GM21717 (cell line): ENCODE measurements around the gene CEP55.
"Not testable (repeated sequence)": the region's sequence is repeated elsewhere in the genome, so short reads cannot be mapped to it uniquely, and the experiment has no call there.

Experiments
- ATAC-seq: cut with Tn5 transposase; IDR thresholded peaks from one replicate; pipeline ENCODE4 v1.9.1; 2021; ENCODE audit warnings: mild to moderate bottlenecking, moderate library complexity; ENCODE audit not compliant: unreplicated experiment

The CEP55 gene

GRCh38 chr10:93496322-93497041 lies at the start of gene CEP55:
CEP55 (plus strand) TSS chr10:93496612; CDS start chr10:93500052, 3,440 bp downstream.
- ATAC-seq = peak; percentile 99

DNA sequence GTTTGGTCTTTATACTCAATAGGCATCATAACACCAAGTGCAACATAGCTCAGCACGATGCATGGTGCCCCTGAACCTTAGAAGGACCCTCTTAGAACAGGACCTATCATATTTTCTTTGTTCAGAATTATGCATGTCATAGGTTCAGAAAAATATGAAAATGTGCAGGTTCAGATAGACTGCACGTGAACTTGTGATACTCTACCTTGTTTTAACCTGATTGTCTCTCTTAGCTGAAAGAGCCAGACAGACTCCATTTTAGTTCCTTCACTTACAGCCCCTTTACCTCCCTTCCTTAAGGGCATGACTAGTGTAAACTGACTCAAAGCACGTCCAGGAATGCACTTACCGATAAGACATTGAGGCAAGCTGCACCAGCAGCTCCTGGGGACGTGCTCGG lies 49.4 kb upstream of the CEP55 start:
- ATAC-seq = no peak

DNA sequence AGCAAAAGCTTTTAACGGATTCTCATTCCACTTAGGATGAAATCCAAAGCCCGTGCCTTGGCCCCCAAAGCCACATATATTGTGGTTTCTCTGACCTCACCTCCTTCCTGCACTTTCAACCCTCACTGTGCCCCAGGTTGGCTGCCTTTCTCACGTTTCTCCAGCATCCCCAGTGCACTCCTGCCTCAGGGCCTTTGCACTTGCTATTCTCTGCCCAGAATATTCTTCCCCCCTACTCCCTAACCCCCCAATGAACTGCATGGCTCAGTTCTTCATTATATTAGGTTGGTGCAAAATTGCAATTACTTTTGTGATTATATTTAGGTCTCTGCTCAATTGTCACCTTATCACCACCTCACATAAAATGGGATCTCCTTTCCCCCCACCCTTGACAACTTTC lies 48.4 kb upstream of the CEP55 start:
- ATAC-seq = no peak

GRCh38 chr10:93451244-93451947 lies 45.0 kb upstream of the CEP55 start:
- no peak for ATAC-seq

DNA sequence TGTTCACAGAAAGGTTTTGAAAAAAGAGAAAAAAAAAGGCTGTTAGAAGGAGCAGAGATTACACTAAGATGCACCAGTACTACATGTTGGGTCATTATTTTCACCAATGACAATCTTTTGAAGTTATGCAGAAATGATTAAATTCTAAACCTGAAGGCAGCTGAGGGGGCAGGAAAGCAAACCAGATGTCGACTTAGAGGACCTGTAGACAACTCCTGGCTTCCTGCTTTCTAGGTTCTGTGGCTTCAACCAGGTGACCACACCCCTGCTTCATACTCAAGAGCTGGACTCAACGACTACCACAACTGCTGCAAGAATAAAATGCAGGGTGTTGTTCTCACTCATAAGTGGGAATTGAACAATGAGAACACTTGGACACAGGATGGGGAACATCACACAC lies 44.3 kb upstream of the CEP55 start:
- ATAC-seq = no peak

DNA sequence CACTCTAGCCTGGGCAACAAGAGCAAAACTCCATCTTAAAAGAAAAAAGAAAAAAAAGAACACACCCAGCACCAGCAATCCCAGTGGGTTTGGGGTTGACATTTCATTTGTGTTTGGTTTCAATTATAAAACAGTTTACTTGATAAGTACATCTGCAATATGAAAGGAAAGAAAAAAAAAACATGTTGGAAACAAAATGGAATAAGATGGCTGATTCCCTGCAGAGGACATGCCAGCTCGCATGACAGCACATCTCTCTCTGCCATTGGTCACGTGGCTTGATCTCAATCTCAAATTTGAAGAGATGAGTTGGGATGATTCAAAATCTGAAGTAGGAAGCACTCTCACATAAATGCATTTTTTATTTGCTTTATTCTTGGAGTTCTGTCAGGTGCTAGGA lies 42.3 kb upstream of the CEP55 start:
- no peak for ATAC-seq

DNA sequence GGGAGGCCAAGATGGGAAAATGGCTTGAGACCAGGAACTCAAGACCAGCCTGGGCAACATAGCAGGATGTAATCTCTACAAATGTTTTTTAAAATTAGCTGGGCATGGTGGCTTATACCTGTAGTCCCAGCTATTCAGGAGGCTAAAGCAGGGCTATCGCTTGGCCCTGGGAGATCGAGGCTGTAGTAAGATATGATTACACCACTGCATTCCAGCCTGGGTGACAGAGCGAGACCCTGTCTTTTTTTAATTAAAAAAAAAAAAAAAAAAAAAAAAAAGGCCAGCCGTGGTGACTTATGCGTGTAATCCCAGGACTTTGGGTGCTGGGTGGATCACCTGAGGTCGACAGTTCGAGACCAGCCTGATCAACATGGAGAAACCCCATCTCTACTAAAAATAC lies 41.7 kb upstream of the CEP55 start:
- no peak for ATAC-seq

GRCh38 chr10:93456480-93456879 lies 39.9 kb upstream of the CEP55 start:
- ATAC-seq = no peak

DNA sequence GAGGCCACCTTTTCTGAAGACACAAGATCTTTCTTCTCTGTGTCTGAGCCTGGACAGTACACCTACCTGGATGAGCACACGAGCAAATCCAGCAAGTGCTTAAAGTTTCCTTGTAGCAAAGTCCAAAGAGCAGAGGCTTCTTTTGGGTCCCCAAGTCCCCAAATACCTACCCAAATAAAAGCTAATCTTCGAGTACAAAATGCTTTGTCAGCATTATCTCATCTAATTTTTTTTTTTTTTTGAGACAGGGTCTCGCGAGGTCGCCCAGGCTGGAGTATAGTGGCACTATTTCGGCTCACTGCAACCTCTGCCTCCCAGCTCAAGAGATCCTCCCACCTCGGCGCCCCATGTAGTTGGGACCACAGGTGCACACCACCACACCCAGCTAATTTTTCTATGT lies 38.9 kb upstream of the CEP55 start:
- no peak for ATAC-seq

GRCh38 chr10:93458821-93459257 lies 37.6 kb upstream of the CEP55 start:
- ATAC-seq = no peak

- ATAC-seq = no peak
Measured at GRCh38 chr10:93459466-93459865, 36.9 kb upstream of the CEP55 start.

GRCh38 chr10:93461109-93461806 lies 35.2 kb upstream of the CEP55 start:
- no peak for ATAC-seq

DNA sequence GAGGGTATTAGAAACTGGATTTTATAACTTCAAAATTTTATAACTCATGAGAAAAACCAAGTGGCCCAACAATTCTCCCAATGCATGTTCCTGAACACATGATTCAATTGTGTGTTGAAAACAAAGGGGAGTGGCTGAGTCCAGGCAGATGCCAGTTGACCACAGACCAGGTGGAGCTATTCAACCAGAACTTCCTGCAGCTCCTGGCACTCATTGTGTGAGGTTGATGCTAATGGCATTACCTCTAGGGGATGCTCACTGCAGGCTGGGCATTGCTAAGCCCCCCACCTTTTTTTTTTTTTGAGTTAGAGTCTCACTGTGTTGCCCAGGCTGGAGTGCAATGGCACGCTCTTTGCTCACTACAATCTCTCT lies 34.6 kb upstream of the CEP55 start:
- no peak for ATAC-seq

DNA sequence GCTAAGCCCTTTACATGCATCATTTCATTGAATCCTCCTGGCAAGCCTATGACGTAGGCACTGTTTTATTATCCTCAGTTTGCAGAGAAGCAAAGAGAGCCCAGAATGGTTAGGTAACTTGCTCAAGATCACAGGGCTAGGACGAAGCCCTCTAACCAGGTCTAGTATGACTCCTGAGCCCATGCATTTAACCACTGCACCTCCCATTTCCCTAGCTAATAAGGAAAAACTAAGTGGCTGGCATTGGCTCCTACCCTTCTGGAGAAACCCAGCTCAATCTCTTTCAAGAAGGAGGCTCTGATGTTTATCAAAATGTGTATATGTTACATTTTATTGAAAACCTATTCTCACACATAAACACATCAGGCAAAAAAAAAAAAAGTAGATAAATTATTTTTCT lies 34.0 kb upstream of the CEP55 start:
- no peak for ATAC-seq

- ATAC-seq = no peak
Measured at GRCh38 chr10:93462881-93463280, 33.5 kb upstream of the CEP55 start.

DNA sequence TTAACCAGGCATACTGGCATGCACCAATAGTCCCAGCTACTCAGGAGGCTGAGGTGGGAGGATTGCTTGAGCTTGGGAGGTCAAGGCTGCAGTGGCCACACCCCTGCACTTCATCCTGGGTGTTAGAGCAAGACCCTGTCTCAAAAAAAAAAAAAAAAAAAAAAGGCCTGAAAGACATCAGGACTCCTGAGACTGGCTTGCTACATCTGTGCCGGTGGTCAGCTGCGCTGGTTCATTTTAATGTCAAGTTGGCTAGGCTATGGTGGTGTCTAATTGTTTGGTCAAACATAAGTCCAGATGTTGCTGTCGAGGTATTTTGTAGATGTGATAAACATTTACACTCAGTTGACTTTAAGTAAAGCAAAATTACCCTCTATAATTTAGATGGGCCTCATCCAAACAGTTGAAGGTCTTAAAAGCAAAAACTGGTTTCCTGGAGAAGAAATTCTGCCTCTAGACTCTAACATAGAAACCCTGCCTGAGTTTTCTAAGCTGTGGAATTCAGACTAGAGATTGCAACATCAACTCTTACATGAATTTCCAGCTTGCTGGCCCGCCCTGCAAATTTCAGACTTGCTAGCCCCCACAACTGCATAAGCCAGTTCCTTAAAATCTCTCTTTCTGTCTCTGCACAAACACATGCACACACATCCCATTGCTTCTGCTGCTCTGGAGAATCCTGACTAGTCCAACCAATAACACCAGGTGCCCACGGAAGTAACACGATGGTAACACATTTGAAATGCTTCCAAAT lies 32.5 kb upstream of the CEP55 start:
- ATAC-seq = no peak

DNA sequence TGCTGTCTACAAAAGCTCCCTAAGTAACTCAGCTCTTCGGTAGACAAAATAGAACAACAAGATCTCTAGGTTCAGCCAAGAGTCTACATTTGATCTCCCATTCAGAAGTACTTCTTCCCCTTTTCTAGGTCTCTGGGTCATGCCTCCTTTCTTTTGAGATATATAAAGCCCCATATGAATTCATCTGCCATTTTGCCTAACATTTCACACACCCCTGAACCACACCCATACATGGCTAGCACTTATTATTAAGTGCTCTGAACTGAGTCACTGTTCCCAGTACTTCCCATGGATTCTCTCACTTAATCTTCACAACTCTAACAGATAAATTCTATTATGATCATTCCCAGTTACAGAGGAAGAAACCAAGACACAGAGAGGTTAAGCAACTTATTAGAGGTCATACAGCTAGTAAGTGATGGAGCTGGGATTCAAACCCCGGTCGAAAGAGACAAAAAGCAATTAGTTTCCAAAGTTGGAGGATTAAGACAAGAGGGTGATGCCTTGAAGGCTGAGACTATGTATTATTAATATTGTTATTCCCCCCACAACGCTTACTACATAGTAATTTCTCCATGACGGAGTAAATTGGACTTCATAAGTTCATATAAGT lies 31.5 kb upstream of the CEP55 start:
- no peak for ATAC-seq

GRCh38 chr10:93465806-93466675 lies 30.4 kb upstream of the CEP55 start:
- ATAC-seq = no peak

DNA sequence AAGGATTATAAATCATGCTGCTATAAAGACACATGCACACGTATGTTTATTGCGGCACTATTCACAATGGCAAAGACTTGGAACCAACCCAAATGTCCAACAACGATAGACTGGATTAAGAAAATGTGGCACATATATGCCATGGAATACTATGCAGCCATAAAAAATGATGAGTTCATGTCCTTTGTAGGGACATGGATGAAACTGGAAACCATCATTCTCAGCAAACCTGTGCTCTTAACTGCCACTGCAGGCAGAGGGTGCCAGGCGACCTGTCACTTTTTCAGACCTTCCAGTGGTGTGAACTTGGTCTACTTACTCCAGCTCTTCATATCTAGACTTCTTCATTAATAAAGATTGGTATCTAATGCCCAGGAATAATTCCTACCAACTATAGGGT lies 28.8 kb upstream of the CEP55 start:
- not testable (repeated sequence) for ATAC-seq
